Measurements from ENCODE around the gene B3GALT4. TPM values are rescaled to one million over a fixed set of nuclear protein-coding genes. Genes with fewer than 3 reads are reported as not detected.

Gene B3GALT4
- total and polyA plus RNA-seq, 2 of the 13 experiments (the other 11 are each of a cell fraction or from before 2014, with no cell fraction given): 0.04 to 0.27 TPM

DNA sequence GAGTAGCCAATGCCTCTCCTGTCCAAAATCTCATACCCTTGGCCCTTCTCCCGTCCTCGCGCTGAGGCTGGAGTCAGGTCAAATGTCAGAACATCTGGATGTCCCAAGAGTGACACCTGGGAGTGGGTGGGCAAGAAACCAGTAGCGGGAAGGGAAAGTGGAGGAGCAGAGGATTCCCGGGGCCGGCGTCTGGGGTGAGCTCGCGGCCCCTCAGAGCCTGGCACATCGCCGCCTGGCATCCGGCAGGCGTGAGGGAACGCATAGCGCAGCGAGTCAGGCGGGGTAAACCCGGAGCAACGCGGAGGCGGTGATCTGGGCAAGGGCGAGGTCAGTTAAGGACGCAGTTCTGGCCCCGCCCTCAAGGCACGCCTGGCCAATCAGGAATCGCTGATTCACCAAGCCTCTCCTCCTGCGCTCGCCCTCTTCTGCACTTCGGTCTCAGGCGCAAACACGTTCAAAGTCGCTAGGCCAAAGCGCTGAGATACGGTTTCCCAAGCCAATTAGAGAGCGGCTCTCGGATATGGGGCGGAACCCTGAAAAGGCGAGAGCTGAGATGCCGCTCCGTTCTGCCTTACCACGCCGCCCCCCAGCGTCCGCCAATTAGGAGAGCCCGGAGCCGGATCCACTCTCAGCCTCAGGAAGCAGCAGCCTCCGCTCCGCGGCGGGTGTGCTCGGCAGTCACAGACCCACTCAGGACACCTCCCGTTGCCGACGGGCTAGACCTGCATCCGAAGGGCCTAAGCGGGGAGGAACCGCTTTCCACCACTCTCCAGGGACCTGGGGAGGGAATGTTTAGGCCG lies 27.8 kb upstream of the B3GALT4 start (continued):
- TF ChIP-seq KMT2A (CRISPR knock-in tag; IDR thresholded peaks at IDR 0.05) (0 out of 2 replicates have a peak, but pooled peaks have one; percentile 40), FOXM1 (CRISPR knock-in tag; IDR thresholded peaks at IDR 0.05) (no peak), HNRNPLL (IDR thresholded peaks at IDR 0.05; ENCODE audit: low read depth, low read length, poor library complexity, severe bottlenecking) (peak; percentile 89)

DNA sequence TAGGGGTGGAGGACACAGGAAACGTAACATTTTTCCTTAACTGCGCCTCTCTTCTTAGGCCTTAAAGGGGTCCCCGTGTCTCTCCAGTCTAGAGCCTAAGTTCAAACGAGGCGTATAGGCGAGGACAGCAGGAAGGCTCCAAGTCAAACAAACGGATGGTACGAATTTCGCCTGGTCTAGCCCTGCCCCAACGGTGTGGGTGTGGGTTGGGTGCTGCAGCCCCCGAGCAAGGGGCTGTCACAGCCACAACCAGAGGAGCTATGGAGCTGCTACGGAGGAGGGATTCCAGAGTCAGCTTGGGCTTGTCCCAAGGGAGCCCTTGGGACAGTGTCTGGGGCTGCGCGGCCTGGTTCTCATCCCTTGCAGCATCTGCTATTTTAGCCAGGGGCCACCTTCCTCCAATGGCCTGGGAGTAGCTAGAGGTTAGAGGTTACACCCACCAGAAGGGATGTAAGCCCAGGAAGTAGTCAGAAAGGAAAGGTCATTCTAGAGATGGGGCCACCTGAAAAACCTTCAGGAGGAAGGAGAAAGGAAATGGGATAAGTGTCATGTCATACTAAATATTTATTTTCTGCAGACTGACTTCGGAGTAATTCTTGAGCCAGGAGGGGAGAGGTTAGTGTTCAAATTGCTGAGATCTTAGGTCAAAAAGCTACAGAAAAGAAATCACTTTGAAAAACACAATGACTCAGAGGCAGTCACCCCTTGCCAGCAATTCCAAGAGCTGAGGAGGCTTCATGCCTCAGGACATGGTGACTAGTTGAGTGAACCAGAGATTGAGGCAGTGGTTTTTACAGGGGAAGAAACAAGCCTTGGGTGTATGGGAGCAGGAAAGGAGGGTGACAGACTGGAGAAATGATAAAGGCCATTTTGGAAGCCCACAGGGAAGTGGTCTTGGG lies 26.9 kb upstream of the B3GALT4 start:
- Histone ChIP-seq H3K4me3 (replicated peaks in 1 of 3; ENCODE audit: insufficient read depth in 1 of 3, low read depth in 2 of 3, low read length in 3 of 3) (peak overlapping the region; percentile 80 to 89 (median 86)), H3K79me2 (ENCODE audit: insufficient read depth, low read length) (no peaks in the 10 kb centered on the region), H3K4me2 (ENCODE audit: low read depth, low read length) (peak overlapping the region; percentile 100), H3K27ac (ENCODE audit: extremely low read length, insufficient read depth, low read length) (peak overlapping the region; percentile 94), H3K9ac (ENCODE audit: insufficient read depth, low read depth, low read length) (peak overlapping the region; percentile 96), H4K20me1 (ENCODE audit: insufficient read depth, low read length) (no peaks in the 10 kb centered on the region), H2AFZ (ENCODE audit: low read length) (no peak overlapping the region), H3K27me3 (ENCODE audit: control insufficient read depth in 1 of 2, insufficient read depth in 2 of 2, low read length in 2 of 2) (no peaks in the 10 kb centered on the region; a peak in 1 of 5 replicates), H3K4me1 (ENCODE audit: insufficient read depth, low read length) (peaks cover 30% of the 10 kb centered on the region), H3K9me3 (ENCODE audit: low read length) (no peaks in the 10 kb centered on the region), H3K36me3 (replicated peaks in 1 of 2; ENCODE audit: control insufficient read depth in 1 of 2, insufficient read depth in 2 of 2, low read length in 2 of 2) (peaks cover 0 to 2% of the 10 kb centered on the region in 2 experiments; a peak in 4 of 5 replicates)
- WGBS (ENCODE audit: low lambda C conversion rate): 16% methylated on average over 15 of the region's 15 CpGs
- ATAC-seq (peak; percentile 16), DNase-seq (ENCODE audit: low spot score) (no peak), FAIRE-seq (no peak)
- CTCF ChIA-PET (ENCODE audit: low intra/inter-chr PET ratio, low total read pairs): interaction anchor here (1.5 to 2.3 kb wide), 2 partner anchors 88 to 235 kb away, joined by 9 to 16 read pairs; no protein-coding TSS in a partner anchor
- intact Hi-C loops (cut with micrococcal nuclease; ENCODE audit: unreplicated experiment) (loop anchor here (1.0 to 2.0 kb wide), 5 partner anchors 49 to 235 kb away; partner anchors contain the start of genes RXRB and SLC39A7), in situ Hi-C loops (cut with HindIII; ENCODE audit: extremely low pct_ligation_motif_present, low pct_unique_long_range_greater_than_20kb) (loop anchor here (5.0 kb wide), 4 partner anchors 48 to 233 kb away; partner anchors contain the start of genes HSD17B8, RXRB and SLC39A7)
- TSS peak; percentile 80 for BruUV-seq (replicated peaks)
- POLR2A ChIA-PET: interaction anchor here (0.6 to 5.1 kb wide), 30 partner anchors 11 to 278 kb away, joined by 3 to 94 read pairs (median 8); partner anchors contain the start of genes B3GALT4, CUTA, HSD17B8 and PFDN6
- TF ChIP-seq ZC3H13 (CRISPR knock-in tag; IDR thresholded peaks at IDR 0.05) (peak; percentile 62), ZNF616 (CRISPR knock-in tag; IDR thresholded peaks at IDR 0.05; ENCODE audit: low read depth) (no peak), ERF (CRISPR knock-in tag; IDR thresholded peaks at IDR 0.05) (no peak), ZNF44 (CRISPR knock-in tag; IDR thresholded peaks at IDR 0.05) (0 out of 2 replicates have a peak, but pooled peaks have one; percentile 47), ZNF598 (CRISPR knock-in tag; IDR thresholded peaks at IDR 0.05; ENCODE audit: borderline replicate concordance) (0 out of 2 replicates have a peak, but pooled peaks have one; percentile 9), ETV6 (CRISPR knock-in tag; conservative IDR thresholded peaks at IDR 0.05) (0 out of 2 replicates have a peak, but pooled peaks have one; percentile 10), CEBPG (CRISPR knock-in tag; IDR thresholded peaks at IDR 0.05) (0 out of 2 replicates have a peak, but pooled peaks have one; percentile 2), ISL2 (CRISPR knock-in tag; IDR thresholded peaks at IDR 0.05) (no peak), GTF3A (CRISPR knock-in tag; conservative IDR thresholded peaks at IDR 0.05) (no peak), ZSCAN21 (CRISPR knock-in tag; IDR thresholded peaks at IDR 0.05; ENCODE audit: borderline replicate concordance) (no peak), ZNF772 (CRISPR knock-in tag; IDR thresholded peaks at IDR 0.05) (no peak; the same call in 1 of the 2 replicates), GZF1 (CRISPR knock-in tag; IDR thresholded peaks at IDR 0.05) (no peak), EEA1 (CRISPR knock-in tag; IDR thresholded peaks at IDR 0.05; ENCODE audit: borderline replicate concordance) (peak; percentile 37; the same call in 1 of the 2 replicates)
- TF ChIP-seq, protein P1, sequence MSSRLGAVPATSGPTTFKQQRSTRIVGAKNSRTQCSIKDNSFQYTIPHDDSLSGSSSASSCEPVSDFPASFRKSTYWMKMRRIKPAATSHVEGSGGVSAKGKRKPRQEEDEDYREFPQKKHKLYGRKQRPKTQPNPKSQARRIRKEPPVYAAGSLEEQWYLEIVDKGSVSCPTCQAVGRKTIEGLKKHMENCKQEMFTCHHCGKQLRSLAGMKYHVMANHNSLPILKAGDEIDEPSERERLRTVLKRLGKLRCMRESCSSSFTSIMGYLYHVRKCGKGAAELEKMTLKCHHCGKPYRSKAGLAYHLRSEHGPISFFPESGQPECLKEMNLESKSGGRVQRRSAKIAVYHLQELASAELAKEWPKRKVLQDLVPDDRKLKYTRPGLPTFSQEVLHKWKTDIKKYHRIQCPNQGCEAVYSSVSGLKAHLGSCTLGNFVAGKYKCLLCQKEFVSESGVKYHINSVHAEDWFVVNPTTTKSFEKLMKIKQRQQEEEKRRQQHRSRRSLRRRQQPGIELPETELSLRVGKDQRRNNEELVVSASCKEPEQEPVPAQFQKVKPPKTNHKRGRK (CRISPR knock-in tag; IDR thresholded peaks at IDR 0.05): 0 out of 2 replicates have a peak, but pooled peaks have one; percentile 39
- TF ChIP-seq, protein P2, sequence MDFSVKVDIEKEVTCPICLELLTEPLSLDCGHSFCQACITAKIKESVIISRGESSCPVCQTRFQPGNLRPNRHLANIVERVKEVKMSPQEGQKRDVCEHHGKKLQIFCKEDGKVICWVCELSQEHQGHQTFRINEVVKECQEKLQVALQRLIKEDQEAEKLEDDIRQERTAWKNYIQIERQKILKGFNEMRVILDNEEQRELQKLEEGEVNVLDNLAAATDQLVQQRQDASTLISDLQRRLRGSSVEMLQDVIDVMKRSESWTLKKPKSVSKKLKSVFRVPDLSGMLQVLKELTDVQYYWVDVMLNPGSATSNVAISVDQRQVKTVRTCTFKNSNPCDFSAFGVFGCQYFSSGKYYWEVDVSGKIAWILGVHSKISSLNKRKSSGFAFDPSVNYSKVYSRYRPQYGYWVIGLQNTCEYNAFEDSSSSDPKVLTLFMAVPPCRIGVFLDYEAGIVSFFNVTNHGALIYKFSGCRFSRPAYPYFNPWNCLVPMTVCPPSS (IDR thresholded peaks at IDR 0.05): no peak
